Cardiac fibroblast (primary cell): ENCODE results near the gene RHCG.

Experiments used
- DNase-seq, 2 donors: peaks; one replicate each; pipeline versions ENCODE4 v3.0.0 to v3.0.0-alpha.2; 2010; ENCODE audit warnings: low read depth in 2 of 2
- H3K4me3 ChIP-seq, 2 donors: replicated peaks in 1 of 2; 1 replicate in 1 of 2; 2 replicates in 1 of 2; pipeline ENCODE4 v1.5.1; 2011; ENCODE audit warnings: low read depth in 2 of 2, low read length in 2 of 2, mild to moderate bottlenecking in 2 of 2, moderate library complexity in 1 of 2
- TF ChIP-seq, protein P1 (sequence below): IDR thresholded peaks from one replicate; pipeline ENCODE4 v1.5.1; 2011; ENCODE audit warnings: low read depth, mild to moderate bottlenecking, low read length, inconsistent platforms

The RHCG gene

DNA sequence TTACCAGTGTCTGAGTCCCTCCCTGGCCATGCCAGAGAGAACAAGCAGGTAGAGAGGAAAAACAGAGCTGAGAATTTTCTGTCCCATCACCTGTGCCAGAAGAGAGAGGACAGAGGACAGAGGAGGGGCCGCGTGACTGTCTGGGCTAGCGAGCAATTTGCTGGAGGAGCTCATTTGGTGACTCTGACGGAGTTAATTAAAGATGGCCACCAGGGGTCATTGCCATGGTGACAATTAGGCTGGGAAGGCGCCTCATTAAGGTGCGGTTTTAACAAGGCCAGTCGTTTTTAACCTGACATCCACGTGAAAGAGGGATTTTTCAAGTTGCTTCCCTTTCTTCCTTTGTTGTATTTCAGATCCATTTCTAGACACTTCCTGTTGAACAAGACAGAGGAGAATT lies 72.4 kb downstream of the RHCG start:
- DNase-seq: no peak
- no peak overlapping the region for H3K4me3 ChIP-seq
- TF ChIP-seq, protein P1, sequence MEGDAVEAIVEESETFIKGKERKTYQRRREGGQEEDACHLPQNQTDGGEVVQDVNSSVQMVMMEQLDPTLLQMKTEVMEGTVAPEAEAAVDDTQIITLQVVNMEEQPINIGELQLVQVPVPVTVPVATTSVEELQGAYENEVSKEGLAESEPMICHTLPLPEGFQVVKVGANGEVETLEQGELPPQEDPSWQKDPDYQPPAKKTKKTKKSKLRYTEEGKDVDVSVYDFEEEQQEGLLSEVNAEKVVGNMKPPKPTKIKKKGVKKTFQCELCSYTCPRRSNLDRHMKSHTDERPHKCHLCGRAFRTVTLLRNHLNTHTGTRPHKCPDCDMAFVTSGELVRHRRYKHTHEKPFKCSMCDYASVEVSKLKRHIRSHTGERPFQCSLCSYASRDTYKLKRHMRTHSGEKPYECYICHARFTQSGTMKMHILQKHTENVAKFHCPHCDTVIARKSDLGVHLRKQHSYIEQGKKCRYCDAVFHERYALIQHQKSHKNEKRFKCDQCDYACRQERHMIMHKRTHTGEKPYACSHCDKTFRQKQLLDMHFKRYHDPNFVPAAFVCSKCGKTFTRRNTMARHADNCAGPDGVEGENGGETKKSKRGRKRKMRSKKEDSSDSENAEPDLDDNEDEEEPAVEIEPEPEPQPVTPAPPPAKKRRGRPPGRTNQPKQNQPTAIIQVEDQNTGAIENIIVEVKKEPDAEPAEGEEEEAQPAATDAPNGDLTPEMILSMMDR: no peak
